BLaER1 treated with 17β-estradiol and CSF1 and Interleukin-3, amounts not matched to agents 10 nM and 100 nM (cell line): ENCODE measurements around the gene PGM2.

Source experiments
- H3K27ac ChIP-seq, 11 experiments: shearing (Covaris generic); formaldehyde crosslinking; 2 replicates each; pipeline ENCODE4 v1.8.1; 2022
- H3K27me3 ChIP-seq, 11 experiments: shearing (Covaris generic); formaldehyde crosslinking; 2 replicates each; pipeline ENCODE4 v1.8.1; 2022
- H3K36me3 ChIP-seq, 11 experiments: shearing (Covaris generic); formaldehyde crosslinking; 2 replicates each; pipeline ENCODE4 v1.8.1; 2022
- H3K4me1 ChIP-seq, 10 experiments: shearing (Covaris generic); formaldehyde crosslinking; 2 replicates each; pipeline ENCODE4 v1.8.1; 2022
- H3K4me2 ChIP-seq, 11 experiments: shearing (Covaris generic); formaldehyde crosslinking; 2 replicates each; pipeline ENCODE4 v1.8.1; 2022
- H3K4me3 ChIP-seq, 10 experiments: shearing (Covaris generic); formaldehyde crosslinking; 2 replicates each; pipeline ENCODE4 v1.8.1; 2022
- H3K9ac ChIP-seq, 11 experiments: shearing (Covaris generic); formaldehyde crosslinking; 2 replicates each; pipeline ENCODE4 v1.8.1; 2022
- H3K9me3 ChIP-seq, 11 experiments: shearing (Covaris generic); formaldehyde crosslinking; replicated peaks in 1 of 11; 2 replicates each; pipeline ENCODE4 v1.8.1; 2022
- H4K20me1 ChIP-seq, 11 experiments: shearing (Covaris generic); formaldehyde crosslinking; 2 replicates each; pipeline ENCODE4 v1.8.1; 2022
- Cebpa-rat ChIP-seq, 11 experiments: shearing (Covaris generic); IDR thresholded peaks; 2 replicates each; pipeline ENCODE4 v1.8.1; 2022

The PGM2 gene

GRCh38 chr4:37879365-37879764 is 52.9 kb downstream of the PGM2 start:
- Histone ChIP-seq H4K20me1 (no peaks in the 10 kb centered on the region), H3K9me3 (no peaks in the 10 kb centered on the region), H3K27ac (no peak overlapping the region), H3K27me3 (no peaks in the 10 kb centered on the region), H3K36me3 (no peaks in the 10 kb centered on the region), H3K4me1 (peaks cover 0 to 8% (median 0%) of the 10 kb centered on the region in 10 experiments; a peak in 7 of 20 replicates), H3K4me2 (peak overlapping the region in 1 of 11 experiments; percentile 5; a peak in 1 of 22 replicates), H3K9ac (no peak overlapping the region), H3K4me3 (no peak overlapping the region)
- TF ChIP-seq Cebpa-rat (IDR thresholded peaks at IDR 0.05) = no peak

GRCh38 chr4:37881811-37882210 is 55.3 kb downstream of the PGM2 start:
- H3K4me2 ChIP-seq = no peak overlapping the region

GRCh38 chr4:37882665-37883296 is 56.3 kb downstream of the PGM2 start:
- no peaks in the 10 kb centered on the region for H3K36me3 ChIP-seq

More at GRCh38 chr4:37881811-37882210, 55.3 kb downstream of the PGM2 start:
- Histone ChIP-seq H3K27me3 (no peaks in the 10 kb centered on the region), H3K36me3 (no peaks in the 10 kb centered on the region), H3K4me3 (no peak overlapping the region), H4K20me1 (no peaks in the 10 kb centered on the region), H3K4me1 (peaks cover 0 to 26% (median 11%) of the 10 kb centered on the region in 10 experiments; a peak in 13 of 20 replicates), H3K27ac (no peak overlapping the region), H3K9me3 (no peaks in the 10 kb centered on the region), H3K9ac (no peak overlapping the region)
- TF ChIP-seq Cebpa-rat (IDR thresholded peaks at IDR 0.05) = no peak

GRCh38 chr4:37884855-37885487 is 58.5 kb downstream of the PGM2 start:
- Histone ChIP-seq H3K27ac (no peak overlapping the region), H3K4me3 (no peak overlapping the region), H3K9me3 (no peaks in the 10 kb centered on the region), H3K4me1 (peaks cover 2 to 19% (median 9%) of the 10 kb centered on the region in 10 experiments; a peak in 18 of 20 replicates), H3K27me3 (peaks cover 0 to 9% (median 0%) of the 10 kb centered on the region in 11 experiments; a peak in 8 of 22 replicates), H3K36me3 (no peaks in the 10 kb centered on the region), H3K4me2 (peak overlapping the region in 4 of 11 experiments; percentile 1 to 54 (median 24); a peak in 5 of 22 replicates), H3K9ac (no peak overlapping the region), H4K20me1 (0 out of 22 replicates have a peak, but pooled peaks cover 0 to 2% (median 0%) of the 10 kb centered on the region in 11 experiments)
- no peak for TF ChIP-seq Cebpa-rat (IDR thresholded peaks at IDR 0.05)

More at GRCh38 chr4:37882665-37883296, 56.3 kb downstream of the PGM2 start:
- Histone ChIP-seq H3K9ac (no peak overlapping the region), H3K4me2 (no peak overlapping the region), H3K27ac (no peak overlapping the region), H3K4me1 (peaks cover 0 to 26% (median 11%) of the 10 kb centered on the region in 10 experiments; a peak in 13 of 20 replicates), H3K27me3 (no peaks in the 10 kb centered on the region), H3K4me3 (no peak overlapping the region), H3K9me3 (no peaks in the 10 kb centered on the region), H4K20me1 (no peaks in the 10 kb centered on the region)
- TF ChIP-seq Cebpa-rat (IDR thresholded peaks at IDR 0.05) = no peak

GRCh38 chr4:37885496-37885895 is 59.0 kb downstream of the PGM2 start:
- H3K27me3 ChIP-seq = peaks cover 0 to 15% (median 0%) of the 10 kb centered on the region in 11 experiments; a peak in 9 of 22 replicates
- H3K9me3 ChIP-seq = no peaks in the 10 kb centered on the region
- no peak overlapping the region for H3K9ac ChIP-seq
- 0 out of 22 replicates have a peak, but pooled peaks cover 0 to 6% (median 0%) of the 10 kb centered on the region in 11 experiments for H4K20me1 ChIP-seq
- H3K27ac ChIP-seq = no peak overlapping the region
- no peak for TF ChIP-seq Cebpa-rat (IDR thresholded peaks at IDR 0.05)
- H3K4me1 ChIP-seq = peaks cover 8 to 25% (median 14%) of the 10 kb centered on the region in 10 experiments; a peak in 18 of 20 replicates
- H3K36me3 ChIP-seq = no peaks in the 10 kb centered on the region
- H3K4me2 ChIP-seq = peak overlapping the region in 4 of 11 experiments; percentile 1 to 54 (median 24); a peak in 5 of 22 replicates
- H3K4me3 ChIP-seq = no peak overlapping the region

GRCh38 chr4:37889849-37890800 is 63.6 kb downstream of the PGM2 start:
- Histone ChIP-seq H4K20me1 (0 out of 22 replicates have a peak, but pooled peaks cover 0 to 6% (median 0%) of the 10 kb centered on the region in 11 experiments), H3K9ac (peak overlapping the region; percentile 74 to 87 (median 82); a peak in 19 of 22 replicates), H3K4me2 (peak overlapping the region; percentile 80 to 98 (median 90)), H3K9me3 (no peaks in the 10 kb centered on the region), H3K36me3 (peaks cover 0 to 6% (median 3%) of the 10 kb centered on the region in 11 experiments; a peak in 9 of 22 replicates), H3K4me1 (peaks cover 31 to 42% (median 37%) of the 10 kb centered on the region in 10 experiments), H3K27me3 (peaks cover 0 to 18% (median 0%) of the 10 kb centered on the region in 11 experiments; a peak in 9 of 22 replicates), H3K27ac (peak overlapping the region in 9 of 11 experiments; percentile 65 to 90 (median 85); a peak in 18 of 22 replicates), H3K4me3 (peak overlapping the region; percentile 73 to 89 (median 84))
- TF ChIP-seq Cebpa-rat (IDR thresholded peaks at IDR 0.05) = no peak

- Histone ChIP-seq H3K4me3 (peak within 1 kb of the TSS; percentile 73 to 89 (median 84)), H3K27me3 (peaks cover 0 to 18% (median 0%) of the 10 kb centered on the region in 11 experiments; a peak in 9 of 22 replicates), H3K36me3 (peaks cover 0 to 12% (median 7%) of the 10 kb centered on the region in 11 experiments; a peak in 9 of 22 replicates), H3K4me2 (peak within 1 kb of the TSS; percentile 84 to 98 (median 90)), H3K4me1 (peaks cover 26 to 39% (median 36%) of the 10 kb centered on the region in 10 experiments), H3K9me3 (no peaks in the 10 kb centered on the region), H4K20me1 (0 out of 22 replicates have a peak, but pooled peaks cover 0 to 6% (median 0%) of the 10 kb centered on the region in 11 experiments), H3K27ac (peak within 1 kb of the TSS; percentile 27 to 90 (median 84); a peak in 21 of 22 replicates), H3K9ac (peak within 1 kb of the TSS; percentile 74 to 87 (median 82))
- TF ChIP-seq Cebpa-rat (IDR thresholded peaks at IDR 0.05) = no peak
These were observed 64.3 kb downstream of the PGM2 start, which contains the start of gene TBC1D1 for GRCh38 chr4:37890801-37891259. TBC1D1 (plus strand) TSS chr4:37891084; CDS start chr4:37902096, 11,012 bp downstream.
